ENCODE data around the gene AMT. TPM values are rescaled to one million over a fixed set of nuclear protein-coding genes. Genes with fewer than 3 reads are reported as not detected.

AMT gene
- total RNA-seq, 1 experiment from 2014 or later, result 66.6 TPM

GRCh38 chr3:49410066-49410845 lies 12.0 kb downstream of the AMT start:
- peak overlapping the region; percentile 97 for H3K27ac Mint-ChIP-seq
- ATAC-seq (no peak), DNase-seq (ENCODE audit: low spot score) (no peak)
- no peaks in the 10 kb centered on the region for H3K27me3 Mint-ChIP-seq (ENCODE audit: low read depth)
- H3K4me3 Mint-ChIP-seq, result peak overlapping the region; percentile 97
- peaks cover 47% of the 10 kb centered on the region for H3K4me1 Mint-ChIP-seq
- ChIA-PET POLR2A (interaction anchor here (1.4 kb wide), 1 partner anchor 13 kb away, joined by 5 read pairs; no protein-coding TSS in a partner anchor), CTCF (interaction anchor here (0.7 to 2.3 kb wide), 2 partner anchors 12 to 39 kb away, joined by 3 to 15 read pairs; partner anchors contain the start of gene AMT)
- peaks cover 7% of the 10 kb centered on the region; the same call in 1 of the 2 replicates for H3K36me3 Mint-ChIP-seq
- H3K9me3 Mint-ChIP-seq, result no peaks in the 10 kb centered on the region
- TF ChIP-seq CTCF (IDR thresholded peaks at IDR 0.05) (no peak), ZNF532 (CRISPR knock-in tag; IDR thresholded peaks at IDR 0.05; ENCODE audit: borderline replicate concordance) (no peak), ATF6 (CRISPR knock-in tag; IDR thresholded peaks at IDR 0.05) (no peak), ZNF512 (CRISPR knock-in tag; IDR thresholded peaks at IDR 0.05; ENCODE audit: borderline replicate concordance) (no peak), ZNF219 (CRISPR knock-in tag; IDR thresholded peaks at IDR 0.05; ENCODE audit: borderline replicate concordance) (no peak), KAT7 (CRISPR knock-in tag; IDR thresholded peaks at IDR 0.05; ENCODE audit: borderline replicate concordance) (no peak), NFE2L1 (CRISPR knock-in tag; IDR thresholded peaks at IDR 0.05) (no peak), JAZF1 (CRISPR knock-in tag; IDR thresholded peaks at IDR 0.05) (no peak), ZNF263 (CRISPR knock-in tag; IDR thresholded peaks at IDR 0.05; ENCODE audit: low read depth) (no peak), GRHL2 (CRISPR knock-in tag; IDR thresholded peaks at IDR 0.05; ENCODE audit: insufficient replicate concordance, severe bottlenecking) (no peak), NR2C2 (CRISPR knock-in tag; IDR thresholded peaks at IDR 0.05) (no peak), TP53 (CRISPR knock-in tag; IDR thresholded peaks at IDR 0.05) (no peak), IRF1 (CRISPR knock-in tag; IDR thresholded peaks at IDR 0.05) (no peak), HMGXB4 (CRISPR knock-in tag; IDR thresholded peaks at IDR 0.05) (no peak), ARID4B (CRISPR knock-in tag; IDR thresholded peaks at IDR 0.05; ENCODE audit: borderline replicate concordance) (no peak), ZNF423 (CRISPR knock-in tag; IDR thresholded peaks at IDR 0.05) (no peak)
